IMR-90 (cell line): ENCODE results near the gene RAB6A. TPM values are rescaled to one million over a fixed set of nuclear protein-coding genes. Genes with fewer than 3 reads are reported as not detected.

ENCODE experiments used
- ATAC-seq: fragments of 200-7000 bp; cut with Tn5 transposase; 2 replicates; pipeline ENCODE4 v1.9.1; 2020; ENCODE audit warnings: low read depth, mild to moderate bottlenecking, moderate library complexity
- BruUV-seq: library from RNA; stranded (reverse); fragments of 400-500 nt; replicated peaks from 2 replicates; lab custom pipeline; 2021; lab: Mats Ljungman, UMichigan
- CTCF ChIA-PET: fragments of 300-600 bp; formaldehyde crosslinking; extraction: SDS; loops from one replicate; lab custom pipeline; 2021; ENCODE audit warnings: antibody characterized with exemption; lab: Yijun Ruan, JAX
- POLR2A ChIA-PET: fragments of 300-600 bp; sonication (Branson Sonifier 250); formaldehyde crosslinking; loops from one replicate; lab custom pipeline; 2022; ENCODE audit warnings: antibody characterized with exemption; ENCODE audit not compliant: unreplicated experiment; lab: Charles Lee
- DNase-seq: peaks from one replicate; pipeline ENCODE4 v3.0.0; 2013
- H2AFZ ChIP-seq: replicated peaks from 2 replicates; pipeline ENCODE3; 2013; ENCODE audit warnings: low read length, mild to moderate bottlenecking; ENCODE audit not compliant: poor library complexity
- H2AK5ac ChIP-seq: 2 replicates; pipeline ENCODE4 v1.6.1; 2013; ENCODE audit warnings: low read depth, low read length, inconsistent platforms
- H2AK9ac ChIP-seq: replicated peaks from 2 replicates; pipeline ENCODE3; 2013; ENCODE audit warnings: mild to moderate bottlenecking, low read depth, low read length, moderate library complexity; ENCODE audit not compliant: poor library complexity
- H2BK120ac ChIP-seq: 2 replicates; pipeline ENCODE4 v1.6.1; 2013; ENCODE audit warnings: low read depth, low read length, inconsistent platforms
- H2BK15ac ChIP-seq: 3 replicates; pipeline ENCODE4 v1.6.1; 2013; ENCODE audit warnings: low read depth, low read length, inconsistent platforms
- H2BK20ac ChIP-seq: 2 replicates; pipeline ENCODE4 v1.6.1; 2013; ENCODE audit warnings: low read depth, mild to moderate bottlenecking, inconsistent platforms, low read length, moderate library complexity
- H2BK5ac ChIP-seq: 2 replicates; pipeline ENCODE4 v1.6.1; 2013; ENCODE audit warnings: mild to moderate bottlenecking, low read depth, low read length, inconsistent platforms; ENCODE audit not compliant: poor library complexity, severe bottlenecking
- H3K14ac ChIP-seq: replicated peaks from 2 replicates; pipeline ENCODE4 v1.6.1; 2013; ENCODE audit warnings: low read depth, low read length, inconsistent platforms
- H3K18ac ChIP-seq: 2 replicates; pipeline ENCODE4 v1.6.1; 2013; ENCODE audit warnings: low read depth, low read length, control low read depth
- H3K23ac ChIP-seq: 2 replicates; pipeline ENCODE4 v1.6.1; 2013; ENCODE audit warnings: low read depth, low read length, inconsistent platforms
- H3K27ac ChIP-seq: 2 replicates; pipeline ENCODE4 v1.5.1; 2013; ENCODE audit warnings: mild to moderate bottlenecking, control low read depth, low read length; ENCODE audit not compliant: insufficient read depth
- H3K27me3 ChIP-seq: 2 replicates; pipeline ENCODE4 v1.6.1; 2013; ENCODE audit warnings: low read length; ENCODE audit not compliant: control insufficient read depth, insufficient read depth
- H3K36me3 ChIP-seq: 2 replicates; pipeline ENCODE4 v1.6.1; 2013; ENCODE audit warnings: low read length, mixed read lengths; ENCODE audit not compliant: control insufficient read depth, insufficient read depth
- H3K4ac ChIP-seq: 2 replicates; pipeline ENCODE4 v1.6.1; 2013; ENCODE audit warnings: low read depth, low read length, inconsistent platforms
- H3K4me1 ChIP-seq: 2 replicates; pipeline ENCODE4 v1.6.1; 2013; ENCODE audit warnings: low read length, mixed read lengths; ENCODE audit not compliant: control insufficient read depth, insufficient read depth
- H3K4me2 ChIP-seq: 2 replicates; pipeline ENCODE4 v1.6.1; 2013; ENCODE audit warnings: low read depth, mild to moderate bottlenecking, control low read depth, low read length, moderate library complexity
- H3K4me3 ChIP-seq: 2 replicates; pipeline ENCODE4 v1.5.1; 2013; ENCODE audit warnings: low read depth, mild to moderate bottlenecking, control low read depth, low read length, moderate library complexity; ENCODE audit not compliant: insufficient read depth
- H3K56ac ChIP-seq: 2 replicates; pipeline ENCODE4 v1.6.1; 2013; ENCODE audit warnings: low read length, inconsistent platforms; ENCODE audit not compliant: insufficient read depth; ENCODE audit errors: extremely low read depth
- H3K79me1 ChIP-seq, 2 experiments: 2 replicates each; pipeline ENCODE4 v1.6.1; 2013; ENCODE audit warnings: low read length in 2 of 2, inconsistent platforms in 1 of 2, low read depth in 1 of 2
- H3K9ac ChIP-seq: 2 replicates; pipeline ENCODE4 v1.6.1; 2013; ENCODE audit warnings: low read depth, low read length, control low read depth
- H3K9me1 ChIP-seq: 2 replicates; pipeline ENCODE4 v1.6.1; 2013; ENCODE audit warnings: low read length, inconsistent platforms; ENCODE audit not compliant: insufficient read depth
- H3K9me3 ChIP-seq: 2 replicates; pipeline ENCODE4 v1.6.1; 2013; ENCODE audit warnings: low read length; ENCODE audit not compliant: control insufficient read depth, insufficient read depth
- H4K20me1 ChIP-seq: 2 replicates; pipeline ENCODE4 v1.6.1; 2013; ENCODE audit warnings: low read length, inconsistent platforms; ENCODE audit not compliant: insufficient read depth
- H4K5ac ChIP-seq: 2 replicates; pipeline ENCODE4 v1.6.1; 2013; ENCODE audit warnings: mild to moderate bottlenecking, low read depth, low read length, control low read depth
- H4K8ac ChIP-seq, 2 experiments: 2 replicates each; pipeline ENCODE4 v1.6.1; 2013; ENCODE audit warnings: low read depth in 2 of 2, low read length in 2 of 2, control low read depth in 1 of 2, inconsistent platforms in 1 of 2
- H4K91ac ChIP-seq: 2 replicates; pipeline ENCODE4 v1.6.1; 2013; ENCODE audit warnings: low read depth, low read length, inconsistent platforms; ENCODE audit not compliant: insufficient read depth
- CHD1 ChIP-seq: IDR thresholded peaks from 2 replicates; pipeline ENCODE4 v1.6.1; 2012; ENCODE audit warnings: low read depth, low read length, improper control_type of control experiment
- MAFK ChIP-seq: IDR thresholded peaks from 2 replicates; pipeline ENCODE4 v1.6.1; 2012; ENCODE audit warnings: low read depth, low read length, improper control_type of control experiment
- MXI1 ChIP-seq: IDR thresholded peaks from 2 replicates; pipeline ENCODE4 v1.6.1; 2012; ENCODE audit warnings: low read depth, mild to moderate bottlenecking, low read length, moderate library complexity, borderline replicate concordance
- WGBS, 2 experiments: methylation state at CpG; one replicate each; pipeline versions ENCODE4 v1.1.5 to v1.1.7; 2013; ENCODE audit warnings: missing lambda C conversion rate in 2 of 2; ENCODE audit not compliant: insufficient read length in 1 of 2; ENCODE audit errors: extremely low coverage in 2 of 2; 5-methylcytosine and 5-hydroxymethylcytosine counted together
- dilution Hi-C: fragments of 300-500 bp; cut with HindIII; formaldehyde crosslinking; loops from one replicate; pipeline ENCODE4 v1.14.3; 2018; ENCODE audit warnings: low sequenced_read_pairs; ENCODE audit not compliant: unreplicated experiment
- in situ Hi-C: fragments of 300-500 bp; cut with MboI; formaldehyde crosslinking; loops from 3 replicates; pipeline ENCODE4 v1.14.3; 2019; ENCODE audit warnings: low sequenced_read_pairs, inconsistent platforms, mixed read lengths
- intact Hi-C: fragments of 100-400 bp; cut with micrococcal nuclease; formaldehyde crosslinking; loops from 2 replicates; pipeline ENCODE4 v1.10.0; 2022
- polyA plus RNA-seq, 3 experiments: library from polyadenylated mRNA; depleted of rRNA; stranded (reverse); fragments of >200 nt; gene quantifications; 2 replicates each; pipeline ENCODE4 v1.2.3, GENCODE V29; 2012; ENCODE audit warnings: low replicate concordance in 1 of 3
- total RNA-seq: library from RNA; depleted of rRNA; stranded (reverse); fragments of >200 nt; gene quantifications from 2 replicates; pipeline ENCODE4 v1.2.3, GENCODE V29; 2012

Gene RAB6A
- total and polyA plus RNA-seq, 2 of the 4 experiments (the other 2 are of a cell fraction): 65.5 to 81.0 TPM

GRCh38 chr11:73783483-73784020 is 22.7 kb upstream of the RAB6A start:
- H3K4me1 ChIP-seq: peaks cover 2% of the 10 kb centered on the region; the same call in 1 of the 2 replicates
- DNase-seq (no peak), ATAC-seq (no peak)
- no peak overlapping the region for H3K18ac ChIP-seq
- no peaks in the 10 kb centered on the region for H3K27me3 ChIP-seq
- H3K56ac ChIP-seq: no peak overlapping the region
- in situ Hi-C loops: no loop called here
- no peak overlapping the region for H2BK120ac ChIP-seq
- H2BK5ac ChIP-seq: no peak overlapping the region
- no peak overlapping the region for H2AFZ ChIP-seq
- H4K20me1 ChIP-seq: no peaks in the 10 kb centered on the region
- no peak overlapping the region for H3K23ac ChIP-seq
- no peak overlapping the region for H3K27ac ChIP-seq
- no peak overlapping the region for H2AK5ac ChIP-seq
- H2BK15ac ChIP-seq: no peak overlapping the region
- no peak overlapping the region for H2BK20ac ChIP-seq
- dilution Hi-C loops: no loop called here
- WGBS, 2 experiments: no CpG with 5 or more reads among the region's 5 CpGs
- H3K9ac ChIP-seq: no peak overlapping the region
- no peak overlapping the region for H4K8ac ChIP-seq
- H4K91ac ChIP-seq: no peak overlapping the region
- H3K4me2 ChIP-seq: no peak overlapping the region
- H3K14ac ChIP-seq: no peak overlapping the region
- H3K4me3 ChIP-seq: no peak overlapping the region
- TF ChIP-seq CHD1 (no peak), MAFK (no peak), MXI1 (no peak)
- intact Hi-C loops: no loop called here
- H4K5ac ChIP-seq: no peak overlapping the region
- H3K36me3 ChIP-seq: no peaks in the 10 kb centered on the region
- CTCF ChIA-PET: interaction anchor here (0.6 kb wide), 1 partner anchor 227 kb away, joined by 5 read pairs; no protein-coding TSS in a partner anchor
- H3K9me1 ChIP-seq: no peaks in the 10 kb centered on the region
- H3K9me3 ChIP-seq: no peaks in the 10 kb centered on the region
- H3K79me1 ChIP-seq: peaks cover 0 to 14% of the 10 kb centered on the region in 2 experiments; a peak in 2 of 4 replicates
- no peak overlapping the region for H2AK9ac ChIP-seq
- POLR2A ChIA-PET: no interaction called here
- no peak overlapping the region for H3K4ac ChIP-seq
- BruUV-seq: no TSS peak
